ENCODE results near the gene NEURL1.
"Not testable (repeated sequence)": the region's sequence is repeated elsewhere in the genome, so short reads cannot be mapped to it uniquely, and the experiment has no call there.

NEURL1 gene

DNA sequence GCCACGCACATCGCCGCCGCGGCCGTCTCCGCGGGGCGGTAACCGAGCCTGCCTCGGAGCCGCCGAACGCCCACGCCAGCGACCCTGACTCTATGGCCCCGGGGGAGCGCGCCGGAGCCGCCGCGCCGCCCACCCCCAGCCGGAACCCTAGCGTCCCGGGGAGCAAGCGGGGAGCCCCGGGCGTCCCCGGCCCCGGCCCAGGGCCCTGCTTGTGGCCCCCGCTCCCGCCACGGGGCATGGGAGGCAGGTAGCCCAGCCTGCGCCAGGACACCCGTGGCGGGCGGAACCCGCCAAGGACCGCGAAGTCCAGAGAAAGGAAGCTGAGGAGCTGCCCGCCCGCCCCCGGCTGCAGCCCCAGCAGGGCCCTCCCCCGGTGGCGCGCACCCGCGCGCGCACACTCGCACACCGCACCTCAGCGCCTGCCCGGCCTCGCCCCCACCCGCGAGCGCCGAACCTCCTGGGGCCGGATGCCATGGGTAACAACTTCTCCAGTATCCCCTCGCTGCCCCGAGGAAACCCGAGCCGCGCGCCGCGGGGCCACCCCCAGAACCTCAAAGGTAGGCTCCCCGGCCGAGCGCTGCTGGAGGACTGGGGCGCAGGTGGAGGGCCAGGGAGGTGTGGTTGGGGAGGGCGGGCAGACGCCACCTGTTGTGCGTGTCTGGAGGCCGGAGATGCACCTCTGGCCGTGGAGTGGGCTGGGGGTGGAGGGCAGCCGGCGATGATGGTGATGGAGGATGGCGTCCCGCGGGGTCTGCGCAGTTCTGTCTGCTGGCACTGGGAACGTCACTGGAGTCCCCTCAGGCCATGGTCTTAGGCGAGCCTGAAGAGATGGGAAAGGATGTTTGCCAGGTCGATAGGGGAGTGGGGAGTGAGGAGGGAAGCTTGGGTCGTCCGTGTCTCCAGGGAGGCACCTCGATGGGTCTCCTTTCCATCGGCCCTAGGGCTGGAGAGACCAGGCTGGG is 692 bp downstream of the NEURL1 start:
- peak; percentile 63 for DNase-seq

DNA sequence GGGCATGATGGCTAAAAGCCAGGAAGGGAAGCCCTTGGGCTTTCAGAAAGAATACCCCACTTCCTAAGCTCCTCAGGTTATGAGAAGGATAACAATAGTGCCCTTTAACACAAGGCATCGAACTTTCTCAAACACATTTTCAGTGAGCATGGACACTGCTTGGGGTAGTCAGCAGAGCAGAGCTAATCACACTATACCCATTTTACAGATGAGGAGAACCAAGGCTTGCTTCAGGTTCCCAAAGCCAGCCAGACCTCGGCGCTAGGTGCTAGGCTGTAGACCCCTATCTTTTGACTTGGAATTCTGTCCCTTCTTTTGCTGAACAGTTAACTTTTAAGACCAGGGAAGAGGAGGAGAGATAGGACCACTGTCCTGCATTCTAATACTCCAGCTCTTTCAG is 1.8 kb downstream of the NEURL1 start:
- no peak for DNase-seq

GRCh38 chr10:103497161-103497915 is 3.8 kb downstream of the NEURL1 start:
- DNase-seq, result no peak

GRCh38 chr10:103498936-103499638 is 5.6 kb downstream of the NEURL1 start:
- no peak for DNase-seq

- no peak for DNase-seq
Measured at GRCh38 chr10:103499881-103500280, 6.4 kb downstream of the NEURL1 start.

GRCh38 chr10:103500481-103500880 is 7.0 kb downstream of the NEURL1 start:
- no peak for DNase-seq

- no peak for DNase-seq
Measured at GRCh38 chr10:103501186-103501585, 7.7 kb downstream of the NEURL1 start.

DNA sequence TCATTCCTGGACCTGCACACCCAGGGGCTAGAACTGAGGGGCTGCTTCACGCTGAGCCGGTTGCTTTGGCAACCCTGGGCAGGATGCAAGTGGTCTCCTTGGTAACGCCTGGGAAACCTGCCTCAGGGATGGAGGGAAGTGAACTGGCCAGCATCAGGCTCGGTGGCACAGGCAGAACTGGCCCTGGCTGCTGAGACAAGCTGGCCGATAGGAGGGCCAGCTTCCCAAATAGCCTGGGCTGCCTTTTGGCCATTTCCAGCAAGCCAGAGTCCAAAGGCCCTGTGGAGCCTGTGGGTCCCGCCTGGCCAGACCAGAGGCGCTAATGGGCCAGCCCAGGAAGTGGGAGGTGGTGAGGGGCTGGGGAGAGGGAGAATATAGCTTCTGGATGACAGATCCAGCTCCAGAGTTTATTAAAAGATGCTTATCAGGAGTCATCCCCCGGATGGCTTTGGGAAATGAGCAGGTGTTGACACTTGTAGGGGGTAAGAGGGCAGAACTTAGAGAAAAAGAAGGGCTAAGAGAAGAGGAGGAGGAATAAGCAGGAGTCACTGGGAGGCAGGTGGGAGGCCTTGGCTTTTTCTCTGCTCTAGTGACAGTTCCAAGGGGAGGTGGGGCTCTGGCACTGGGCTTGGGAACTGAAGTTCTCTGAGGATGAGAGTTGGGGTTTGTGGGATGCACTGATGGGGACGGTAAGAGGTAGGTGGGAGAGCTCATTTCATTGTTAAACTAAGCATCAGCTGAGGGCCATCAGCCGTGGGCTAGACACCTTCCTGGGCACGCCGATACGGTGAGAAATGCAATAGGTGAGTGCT is 9.6 kb downstream of the NEURL1 start:
- peak; percentile 46 for DNase-seq

- DNase-seq, result not testable (repeated sequence)
Measured at GRCh38 chr10:103503777-103504176, 10.3 kb downstream of the NEURL1 start.

DNA sequence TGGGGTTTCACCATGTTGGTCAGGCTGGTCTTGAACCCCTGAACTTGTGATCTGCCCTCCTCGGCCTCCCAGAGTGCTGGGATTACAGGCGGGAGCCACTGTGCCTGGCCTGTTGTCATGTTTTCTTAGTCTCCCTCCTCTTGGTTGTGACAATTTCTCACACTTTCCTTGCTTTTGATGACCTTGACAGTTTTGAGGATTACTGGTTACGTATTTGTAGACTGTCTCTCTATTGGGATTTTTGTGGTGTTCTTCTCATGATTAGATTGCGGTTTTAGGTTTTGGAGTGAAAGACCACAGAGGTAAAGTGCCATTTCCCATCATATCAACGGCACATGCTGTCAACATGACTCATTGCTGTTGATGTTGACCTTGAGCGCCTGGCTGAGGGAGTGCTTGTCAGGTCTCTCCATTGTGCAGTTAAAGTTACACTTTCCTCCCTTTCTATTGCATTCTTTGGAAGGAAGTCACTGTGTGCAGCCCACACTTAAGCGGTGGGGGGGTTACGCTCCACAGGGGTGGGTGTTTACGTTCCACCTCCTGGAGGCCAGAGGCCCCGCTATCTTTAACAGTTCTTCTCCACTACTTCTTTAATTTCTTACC is 10.8 kb downstream of the NEURL1 start:
- DNase-seq, result peak; percentile 59

GRCh38 chr10:103506061-103506460 is 12.6 kb downstream of the NEURL1 start:
- DNase-seq, result peak; percentile 36

- peak; percentile 49 for DNase-seq
Measured at GRCh38 chr10:103507235-103508191, 14.0 kb downstream of the NEURL1 start.

DNA sequence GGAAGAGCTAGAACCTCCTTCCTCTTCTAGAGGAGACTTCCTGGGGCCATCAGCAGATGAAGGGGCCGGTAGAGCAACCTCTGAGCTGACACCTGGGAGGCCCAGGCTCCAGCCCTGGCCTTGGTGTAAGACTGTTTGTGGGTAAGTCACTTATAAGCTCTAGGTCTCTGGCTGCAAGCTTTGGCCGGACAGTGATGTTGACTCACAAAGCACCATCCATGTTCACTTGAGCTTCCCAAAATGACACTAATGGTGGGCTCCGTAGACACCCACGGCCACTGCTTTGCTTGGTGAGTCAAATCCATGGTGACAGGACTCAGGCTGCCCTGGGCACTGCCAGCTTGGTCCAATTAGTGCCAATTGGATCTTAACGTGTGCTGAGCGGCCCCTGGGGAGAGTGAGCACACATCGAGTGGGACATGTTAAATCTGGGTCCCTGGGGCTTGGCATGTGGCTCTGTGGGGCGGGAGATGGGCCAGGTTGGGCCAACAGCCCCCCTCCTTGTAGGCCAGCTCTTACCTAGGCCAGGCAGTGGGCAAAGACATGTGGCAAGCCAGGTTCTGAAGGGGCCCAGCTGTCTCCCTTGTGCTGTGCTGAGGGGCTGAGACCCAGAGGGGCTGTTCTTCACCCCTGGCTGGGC is 16.7 kb downstream of the NEURL1 start:
- DNase-seq, result peak; percentile 35

GRCh38 chr10:103510791-103511752 is 17.6 kb downstream of the NEURL1 start:
- DNase-seq, result peak; percentile 40

DNA sequence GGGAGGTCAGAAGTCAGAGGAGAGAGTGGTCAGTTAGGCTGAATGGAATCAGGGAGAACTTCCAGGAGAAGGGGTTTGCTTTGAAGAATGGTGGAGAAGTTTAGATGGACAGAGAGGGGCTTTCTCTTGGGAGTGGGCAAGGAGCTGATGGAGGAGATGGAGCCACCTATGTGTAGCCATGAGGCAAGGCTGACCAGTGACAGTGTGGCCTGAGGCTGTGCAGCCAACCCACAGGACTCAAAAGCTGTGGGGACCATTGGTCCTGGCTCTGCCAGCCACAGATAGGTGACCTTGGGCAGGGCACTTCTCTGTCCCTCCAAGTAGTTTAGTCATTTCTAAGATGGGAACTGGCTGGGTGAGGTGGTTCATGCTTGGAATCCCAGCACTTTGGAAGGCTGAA is 18.7 kb downstream of the NEURL1 start:
- DNase-seq, result no peak

- DNase-seq, result peak; percentile 20
Measured at GRCh38 chr10:103512591-103513379, 19.3 kb downstream of the NEURL1 start.

DNA sequence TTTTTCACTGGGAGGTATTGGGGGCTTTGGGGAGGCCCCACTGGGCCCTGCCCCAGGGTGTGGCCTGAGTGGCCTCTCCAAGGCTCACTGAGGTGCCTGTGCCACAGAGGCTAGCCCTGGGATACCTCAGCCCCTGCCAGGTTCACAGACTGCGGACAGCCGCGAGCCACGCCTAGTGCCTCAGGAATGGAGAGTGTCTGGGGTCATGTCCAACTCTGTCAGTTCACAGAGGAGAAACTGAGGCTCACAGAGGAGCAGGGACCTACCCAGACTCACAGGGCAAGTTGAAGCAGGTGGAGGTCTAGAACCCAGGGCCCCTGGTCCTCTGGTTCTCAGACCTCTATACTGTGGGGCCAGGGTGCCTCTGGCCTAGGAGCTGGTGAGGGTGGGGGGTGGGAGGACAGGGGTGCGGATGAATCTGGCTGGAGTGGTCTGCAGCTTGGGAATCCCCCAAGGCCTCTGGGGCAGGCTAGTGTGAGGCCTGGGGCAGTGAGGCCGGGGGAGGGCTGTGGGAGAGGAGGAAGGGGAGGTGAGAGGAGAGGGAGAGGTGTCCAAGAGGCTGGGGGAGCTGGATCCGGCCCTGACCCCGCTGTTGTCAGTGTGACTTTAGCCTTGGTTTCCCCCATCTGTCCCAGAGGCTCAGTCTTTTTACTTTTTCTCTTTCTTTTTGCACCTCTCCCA is 20.0 kb downstream of the NEURL1 start:
- DNase-seq, result peak; percentile 40
